Parathyroid adenoma (tissue), 2 donors: Measurements from ENCODE around the gene TK1.
"Not testable (repeated sequence)": the region's sequence is repeated elsewhere in the genome, so short reads cannot be mapped to it uniquely, and the experiment has no call there.

Experiments used
- H2AFZ ChIP-seq: fragments of 300-600 bp; sonication (generic); one replicate; pipeline ENCODE4 v1.7.0; 2017; ENCODE audit warnings: antibody characterized with exemption, mild to moderate bottlenecking
- H3K27ac ChIP-seq: fragments of 300-600 bp; sonication (generic); one replicate; pipeline ENCODE4 v1.7.0; 2017
- H3K27me3 ChIP-seq: fragments of 300-600 bp; sonication (generic); one replicate; pipeline ENCODE4 v1.7.0; 2017; ENCODE audit warnings: low read length; ENCODE audit not compliant: control insufficient read depth, insufficient read depth
- H3K36me3 ChIP-seq: fragments of 300-600 bp; sonication (generic); one replicate; pipeline ENCODE4 v1.7.0; 2017; ENCODE audit warnings: low read length; ENCODE audit not compliant: control insufficient read depth, insufficient read depth
- H3K4me1 ChIP-seq: fragments of 300-600 bp; sonication (generic); one replicate; pipeline ENCODE4 v1.7.0; 2017; ENCODE audit warnings: control low read depth
- H3K4me2 ChIP-seq: fragments of 300-600 bp; sonication (generic); one replicate; pipeline ENCODE4 v1.7.0; 2017; ENCODE audit warnings: low read length
- H3K4me3 ChIP-seq: fragments of 300-600 bp; sonication (generic); one replicate; pipeline ENCODE4 v1.7.0; 2017; ENCODE audit warnings: low read depth, low read length
- H3K79me2 ChIP-seq: fragments of 300-600 bp; sonication (generic); one replicate; pipeline ENCODE4 v1.7.0; 2017; ENCODE audit warnings: control low read depth
- H3K9ac ChIP-seq: fragments of 300-600 bp; sonication (generic); one replicate; pipeline ENCODE4 v1.7.0; 2017; ENCODE audit warnings: mild to moderate bottlenecking
- H3K9me3 ChIP-seq: fragments of 300-600 bp; sonication (generic); one replicate; pipeline ENCODE4 v1.7.0; 2017; ENCODE audit warnings: low read length; ENCODE audit not compliant: control insufficient read depth
- TF ChIP-seq, protein P1 (sequence below): fragments of 300-600 bp; sonication (generic); IDR thresholded peaks from one replicate; pipeline ENCODE4 v1.7.0; 2017; ENCODE audit warnings: antibody characterized with exemption, mild to moderate bottlenecking
- donor health status: primary hyperparathyroidism.

The TK1 gene

DNA sequence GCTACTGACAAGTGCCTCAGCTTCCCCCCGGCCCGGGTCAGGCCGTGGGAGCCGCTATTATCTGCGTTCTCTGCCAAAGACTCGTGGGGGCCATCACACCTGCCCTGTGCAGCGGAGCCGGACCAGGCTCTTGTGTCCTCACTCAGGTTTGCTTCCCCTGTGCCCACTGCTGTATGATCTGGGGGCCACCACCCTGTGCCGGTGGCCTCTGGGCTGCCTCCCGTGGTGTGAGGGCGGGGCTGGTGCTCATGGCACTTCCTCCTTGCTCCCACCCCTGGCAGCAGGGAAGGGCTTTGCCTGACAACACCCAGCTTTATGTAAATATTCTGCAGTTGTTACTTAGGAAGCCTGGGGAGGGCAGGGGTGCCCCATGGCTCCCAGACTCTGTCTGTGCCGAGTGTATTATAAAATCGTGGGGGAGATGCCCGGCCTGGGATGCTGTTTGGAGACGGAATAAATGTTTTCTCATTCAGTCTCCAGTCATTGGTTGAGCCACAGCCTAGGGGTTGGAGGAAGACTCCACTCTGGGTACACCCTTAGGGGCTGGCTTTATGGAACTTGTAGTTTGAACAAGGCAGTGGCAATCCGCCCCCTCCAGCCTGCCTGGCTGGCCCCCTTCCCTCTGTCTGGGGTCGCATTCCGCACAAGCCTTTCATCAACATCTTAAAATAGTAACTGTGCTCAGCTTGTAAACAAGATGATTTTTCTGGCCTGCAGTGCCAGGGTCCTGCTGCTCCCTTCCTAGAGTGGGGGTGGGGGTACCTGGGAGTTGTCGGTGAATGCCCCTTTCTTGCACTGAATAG lies 14.4 kb downstream of the TK1 start:
- Histone ChIP-seq H3K27ac (no peak overlapping the region), H2AFZ (no peak overlapping the region), H3K79me2 (no peaks in the 10 kb centered on the region), H3K9me3 (no peaks in the 10 kb centered on the region), H3K9ac (no peak overlapping the region), H3K27me3 (no peaks in the 10 kb centered on the region), H3K4me3 (no peak overlapping the region), H3K36me3 (no peaks in the 10 kb centered on the region), H3K4me1 (peaks cover 10% of the 10 kb centered on the region), H3K4me2 (no peak overlapping the region)
- TF ChIP-seq, protein P1, sequence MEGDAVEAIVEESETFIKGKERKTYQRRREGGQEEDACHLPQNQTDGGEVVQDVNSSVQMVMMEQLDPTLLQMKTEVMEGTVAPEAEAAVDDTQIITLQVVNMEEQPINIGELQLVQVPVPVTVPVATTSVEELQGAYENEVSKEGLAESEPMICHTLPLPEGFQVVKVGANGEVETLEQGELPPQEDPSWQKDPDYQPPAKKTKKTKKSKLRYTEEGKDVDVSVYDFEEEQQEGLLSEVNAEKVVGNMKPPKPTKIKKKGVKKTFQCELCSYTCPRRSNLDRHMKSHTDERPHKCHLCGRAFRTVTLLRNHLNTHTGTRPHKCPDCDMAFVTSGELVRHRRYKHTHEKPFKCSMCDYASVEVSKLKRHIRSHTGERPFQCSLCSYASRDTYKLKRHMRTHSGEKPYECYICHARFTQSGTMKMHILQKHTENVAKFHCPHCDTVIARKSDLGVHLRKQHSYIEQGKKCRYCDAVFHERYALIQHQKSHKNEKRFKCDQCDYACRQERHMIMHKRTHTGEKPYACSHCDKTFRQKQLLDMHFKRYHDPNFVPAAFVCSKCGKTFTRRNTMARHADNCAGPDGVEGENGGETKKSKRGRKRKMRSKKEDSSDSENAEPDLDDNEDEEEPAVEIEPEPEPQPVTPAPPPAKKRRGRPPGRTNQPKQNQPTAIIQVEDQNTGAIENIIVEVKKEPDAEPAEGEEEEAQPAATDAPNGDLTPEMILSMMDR, result no peak

DNA sequence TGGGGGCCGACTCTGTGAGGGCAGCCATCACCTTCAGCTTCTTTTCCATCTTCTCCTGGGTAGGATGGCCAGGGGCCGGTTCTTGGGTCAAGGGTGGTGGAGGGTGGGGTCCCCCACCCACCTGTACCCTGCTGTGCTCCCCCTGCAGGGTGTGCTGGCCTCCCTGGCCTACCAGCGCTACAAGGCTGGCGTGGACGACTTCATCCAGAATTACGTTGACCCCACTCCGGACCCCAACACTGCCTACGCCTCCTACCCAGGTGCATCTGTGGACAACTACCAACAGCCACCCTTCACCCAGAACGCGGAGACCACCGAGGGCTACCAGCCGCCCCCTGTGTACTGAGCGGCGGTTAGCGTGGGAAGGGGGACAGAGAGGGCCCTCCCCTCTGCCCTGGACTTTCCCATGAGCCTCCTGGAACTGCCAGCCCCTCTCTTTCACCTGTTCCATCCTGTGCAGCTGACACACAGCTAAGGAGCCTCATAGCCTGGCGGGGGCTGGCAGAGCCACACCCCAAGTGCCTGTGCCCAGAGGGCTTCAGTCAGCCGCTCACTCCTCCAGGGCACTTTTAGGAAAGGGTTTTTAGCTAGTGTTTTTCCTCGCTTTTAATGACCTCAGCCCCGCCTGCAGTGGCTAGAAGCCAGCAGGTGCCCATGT lies 15.1 kb downstream of the TK1 start:
- not testable (repeated sequence) for H2AFZ ChIP-seq, H3K79me2 ChIP-seq, H3K4me3 ChIP-seq, H3K4me1 ChIP-seq, H3K9ac ChIP-seq, H3K27me3 ChIP-seq, H3K9me3 ChIP-seq, H3K36me3 ChIP-seq, H3K4me2 ChIP-seq, H3K27ac ChIP-seq

DNA sequence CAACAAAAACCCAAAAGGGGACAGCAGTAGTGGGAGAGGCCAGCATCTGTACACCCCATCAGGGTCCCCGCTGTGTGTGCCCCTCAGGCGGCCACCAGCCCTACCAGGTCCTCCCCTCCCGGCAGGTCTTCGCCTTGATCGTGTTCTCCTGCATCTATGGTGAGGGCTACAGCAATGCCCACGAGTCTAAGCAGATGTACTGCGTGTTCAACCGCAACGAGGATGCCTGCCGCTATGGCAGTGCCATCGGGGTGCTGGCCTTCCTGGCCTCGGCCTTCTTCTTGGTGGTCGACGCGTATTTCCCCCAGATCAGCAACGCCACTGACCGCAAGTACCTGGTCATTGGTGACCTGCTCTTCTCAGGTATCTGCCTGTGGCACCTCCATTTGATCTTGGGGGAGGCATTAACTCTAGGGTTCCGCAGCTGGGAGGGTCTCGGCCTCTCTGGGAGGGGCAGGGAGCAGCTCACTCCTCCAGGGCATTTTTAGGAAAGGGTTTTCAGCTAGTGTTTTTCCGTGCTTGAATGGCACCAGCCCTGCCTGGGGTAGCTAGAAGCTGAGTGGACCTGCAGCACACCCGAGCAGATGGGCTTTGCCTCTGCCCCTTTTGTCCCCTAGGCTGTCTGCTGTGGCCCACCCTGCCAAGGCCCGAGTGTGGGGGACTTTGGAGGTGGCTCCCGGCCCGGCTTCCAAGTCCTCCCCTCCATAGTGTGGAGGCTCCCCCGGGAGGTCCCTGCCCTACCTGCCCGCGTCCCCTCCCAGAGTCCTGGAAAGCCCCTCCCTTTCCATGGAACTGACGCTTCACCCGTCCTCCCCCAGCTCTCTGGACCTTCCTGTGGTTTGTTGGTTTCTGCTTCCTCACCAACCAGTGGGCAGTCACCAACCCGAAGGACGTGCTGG lies 15.9 kb downstream of the TK1 start:
- H3K4me2 ChIP-seq, result no peak overlapping the region
- H3K4me1 ChIP-seq, result peaks cover 7% of the 10 kb centered on the region
- no peaks in the 10 kb centered on the region for H3K79me2 ChIP-seq
- no peaks in the 10 kb centered on the region for H3K9me3 ChIP-seq
- no peak overlapping the region for H3K27ac ChIP-seq
- H3K36me3 ChIP-seq, result no peaks in the 10 kb centered on the region
- H3K4me3 ChIP-seq, result no peak overlapping the region
- H3K27me3 ChIP-seq, result no peaks in the 10 kb centered on the region
- TF ChIP-seq, protein P1, result no peak
- no peak overlapping the region for H2AFZ ChIP-seq
- H3K9ac ChIP-seq, result no peak overlapping the region

DNA sequence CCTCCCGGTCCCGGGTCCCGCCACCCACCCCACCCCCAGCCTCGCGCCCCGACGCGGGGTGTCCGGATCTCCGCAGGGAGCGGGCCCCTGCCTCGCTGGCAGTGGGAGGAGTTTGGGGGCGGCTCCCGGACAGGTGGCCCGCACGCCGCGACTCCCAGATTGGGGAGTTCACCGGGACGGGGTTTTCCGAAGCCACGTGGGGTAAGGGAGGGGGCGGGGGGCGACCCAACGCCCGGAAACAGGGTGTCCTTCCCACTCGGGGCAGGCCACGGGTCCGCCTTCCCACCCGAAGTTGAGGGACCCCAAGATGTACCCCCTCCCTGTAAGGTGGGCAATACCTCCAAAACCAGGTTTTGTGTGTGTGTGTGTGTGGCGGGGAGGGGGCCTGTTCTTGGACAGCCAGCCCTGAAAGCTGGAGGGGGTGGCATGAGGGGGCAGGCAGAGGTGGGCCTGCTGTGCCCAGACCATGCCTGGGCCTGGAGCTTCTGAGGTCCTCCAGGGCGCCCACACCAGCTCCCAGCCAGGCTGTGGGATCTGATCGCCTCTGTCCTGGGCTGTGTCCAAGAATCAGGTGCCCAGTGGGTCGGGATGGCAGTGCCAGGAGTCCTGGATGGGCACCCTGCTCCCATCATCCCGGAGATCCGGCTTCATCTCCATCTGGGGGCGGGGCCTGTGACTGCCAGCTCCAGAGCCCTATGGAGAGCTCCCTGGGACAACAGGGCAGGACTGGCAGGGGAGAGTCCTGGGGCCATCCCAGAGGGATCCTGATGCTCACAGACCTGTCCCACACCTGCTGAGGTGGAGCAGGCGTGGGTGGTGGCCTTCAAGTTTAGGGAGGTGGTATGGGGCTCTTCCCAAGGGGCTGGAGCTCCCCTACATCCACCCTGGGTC lies 17.7 kb downstream of the TK1 start:
- H3K79me2 ChIP-seq, result no peaks in the 10 kb centered on the region
- H3K36me3 ChIP-seq, result no peaks in the 10 kb centered on the region
- TF ChIP-seq, protein P1, result no peak
- H3K4me1 ChIP-seq, result peaks cover 7% of the 10 kb centered on the region
- no peaks in the 10 kb centered on the region for H3K27me3 ChIP-seq
- peak overlapping the region; percentile 75 for H2AFZ ChIP-seq
- H3K9ac ChIP-seq, result no peak overlapping the region
- peak overlapping the region; percentile 77 for H3K4me3 ChIP-seq
- H3K27ac ChIP-seq, result peak overlapping the region; percentile 62
- H3K4me2 ChIP-seq, result peak overlapping the region; percentile 87
- no peaks in the 10 kb centered on the region for H3K9me3 ChIP-seq
